ENCODE results near the gene MGAT3. TPM values are rescaled to one million over a fixed set of nuclear protein-coding genes. Genes with fewer than 3 reads are reported as not detected.
A peak's percentile ranks its signal among the peaks of the same experiment; 100 is the strongest.

MGAT3 gene
- total and polyA plus RNA-seq, 10 donors: 1.3 to 14.4 (median 9.1) TPM

DNA sequence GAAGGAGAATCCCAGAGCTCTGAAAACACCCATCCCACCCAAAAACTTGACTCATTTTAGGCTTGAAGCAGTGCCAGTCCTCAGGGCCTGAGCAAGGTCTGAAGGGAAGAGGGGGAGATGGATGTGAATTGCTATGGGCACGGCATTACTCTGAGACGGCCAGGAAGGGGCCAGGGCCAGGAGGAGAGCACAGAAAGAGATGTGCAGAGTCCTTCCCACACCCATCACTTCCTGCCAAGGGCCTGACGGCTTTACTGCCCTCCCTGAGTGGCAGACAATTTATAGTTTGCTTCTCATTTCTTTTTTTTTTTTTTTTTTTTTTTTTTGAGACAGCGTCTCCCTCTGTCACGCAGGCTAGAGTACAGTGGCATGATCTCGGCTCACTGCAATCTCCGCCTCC lies 34.7 kb upstream of the MGAT3 start:
- peak; percentile 47 for DNase-seq
- Histone ChIP-seq H3K4me1 (no peaks in the 10 kb centered on the region), H3K4me3 (no peak overlapping the region), H3K9me3 (no peaks in the 10 kb centered on the region), H3K36me3 (peaks cover 0 to 100% (median 86%) of the 10 kb centered on the region in 6 donors), H3K27ac (no peak overlapping the region), H3K27me3 (replicated peaks in 1 of 7) (no peaks in the 10 kb centered on the region)
- intact Hi-C loops (cut with DNase I; ENCODE audit: low total_unique reads): no loop called here
- TF ChIP-seq POLR2A (IDR thresholded peaks at IDR 0.05): no peak
- TF ChIP-seq, protein P1, sequence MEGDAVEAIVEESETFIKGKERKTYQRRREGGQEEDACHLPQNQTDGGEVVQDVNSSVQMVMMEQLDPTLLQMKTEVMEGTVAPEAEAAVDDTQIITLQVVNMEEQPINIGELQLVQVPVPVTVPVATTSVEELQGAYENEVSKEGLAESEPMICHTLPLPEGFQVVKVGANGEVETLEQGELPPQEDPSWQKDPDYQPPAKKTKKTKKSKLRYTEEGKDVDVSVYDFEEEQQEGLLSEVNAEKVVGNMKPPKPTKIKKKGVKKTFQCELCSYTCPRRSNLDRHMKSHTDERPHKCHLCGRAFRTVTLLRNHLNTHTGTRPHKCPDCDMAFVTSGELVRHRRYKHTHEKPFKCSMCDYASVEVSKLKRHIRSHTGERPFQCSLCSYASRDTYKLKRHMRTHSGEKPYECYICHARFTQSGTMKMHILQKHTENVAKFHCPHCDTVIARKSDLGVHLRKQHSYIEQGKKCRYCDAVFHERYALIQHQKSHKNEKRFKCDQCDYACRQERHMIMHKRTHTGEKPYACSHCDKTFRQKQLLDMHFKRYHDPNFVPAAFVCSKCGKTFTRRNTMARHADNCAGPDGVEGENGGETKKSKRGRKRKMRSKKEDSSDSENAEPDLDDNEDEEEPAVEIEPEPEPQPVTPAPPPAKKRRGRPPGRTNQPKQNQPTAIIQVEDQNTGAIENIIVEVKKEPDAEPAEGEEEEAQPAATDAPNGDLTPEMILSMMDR (IDR thresholded peaks at IDR 0.05 in 8 of 11, conservative IDR thresholded peaks at IDR 0.05 in 3 of 11): no peak
- no peak for TF ChIP-seq POLR2AphosphoS5 (IDR thresholded peaks at IDR 0.05)
- WGBS, 5 donors: 65 to 74% (median 67%) methylated on average over 7 of the region's 7 CpGs

DNA sequence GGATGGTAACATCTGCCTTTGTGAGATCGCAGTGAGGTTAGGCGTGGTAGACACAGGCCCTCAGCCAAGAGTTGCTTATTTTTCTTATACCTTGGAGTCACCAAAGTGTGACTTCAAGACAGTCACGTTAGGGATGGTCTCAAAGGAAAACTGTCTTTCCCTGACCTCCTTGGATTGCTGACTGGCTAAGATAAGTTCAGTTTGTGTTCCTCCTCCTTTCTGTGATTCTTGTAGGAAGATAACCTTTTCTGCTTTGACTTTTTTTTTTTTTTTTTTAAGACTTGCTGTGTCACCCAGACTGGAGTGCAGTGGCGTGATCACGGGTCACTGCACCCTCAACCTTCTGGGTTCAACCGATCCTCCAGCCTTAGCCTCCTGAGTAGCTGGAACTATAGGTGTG lies 34.1 kb upstream of the MGAT3 start:
- Histone ChIP-seq H3K27ac (no peak overlapping the region), H3K27me3 (replicated peaks in 1 of 7) (no peaks in the 10 kb centered on the region), H3K36me3 (peaks cover 0 to 100% (median 86%) of the 10 kb centered on the region in 6 donors), H3K4me1 (no peaks in the 10 kb centered on the region), H3K9me3 (no peaks in the 10 kb centered on the region), H3K4me3 (no peak overlapping the region)
- intact Hi-C loops (cut with DNase I; ENCODE audit: low total_unique reads): no loop called here
- 92 to 97% (median 95%) methylated on average over 6 of the region's 6 CpGs for WGBS, 5 donors
- TF ChIP-seq POLR2A (IDR thresholded peaks at IDR 0.05): no peak
- no peak for TF ChIP-seq POLR2AphosphoS5 (IDR thresholded peaks at IDR 0.05)
- TF ChIP-seq, protein P1 (IDR thresholded peaks at IDR 0.05 in 8 of 11, conservative IDR thresholded peaks at IDR 0.05 in 3 of 11): no peak
- DNase-seq: peak; percentile 19

DNA sequence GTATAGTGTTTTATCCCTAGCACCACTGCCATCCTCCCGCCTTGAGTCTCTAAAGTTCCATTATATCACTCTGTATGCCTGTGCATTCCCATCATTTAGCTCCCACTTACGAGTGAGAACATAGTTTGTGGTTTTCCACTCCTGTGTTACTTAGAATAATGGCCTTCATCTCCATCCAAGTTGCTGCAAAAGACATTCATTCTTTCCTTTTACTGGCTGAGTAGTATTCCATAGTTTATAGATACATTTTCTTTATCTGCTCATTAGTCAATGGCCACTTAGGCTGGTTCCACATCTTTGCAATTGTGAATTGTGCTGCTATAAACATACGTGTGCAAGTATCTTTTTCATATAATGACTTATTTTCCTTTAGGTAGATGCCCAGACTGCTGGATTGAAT lies 32.8 kb upstream of the MGAT3 start:
- Histone ChIP-seq H3K27ac (no peak overlapping the region), H3K9me3 (no peaks in the 10 kb centered on the region), H3K4me1 (peaks cover 0 to 6% (median 2%) of the 10 kb centered on the region in 6 donors), H3K36me3 (peaks cover 0 to 100% (median 86%) of the 10 kb centered on the region in 6 donors), H3K4me3 (no peak overlapping the region), H3K27me3 (replicated peaks in 1 of 7) (no peaks in the 10 kb centered on the region)
- TF ChIP-seq POLR2A (IDR thresholded peaks at IDR 0.05): no peak
- TF ChIP-seq, protein P1 (IDR thresholded peaks at IDR 0.05 in 8 of 11, conservative IDR thresholded peaks at IDR 0.05 in 3 of 11): no peak
- TF ChIP-seq POLR2AphosphoS5 (IDR thresholded peaks at IDR 0.05): no peak
- no peak for DNase-seq
- intact Hi-C loops (cut with DNase I; ENCODE audit: low total_unique reads): no loop called here
- 94 to 98% (median 97%) methylated on average over 3 of the region's 3 CpGs for WGBS, 5 donors

DNA sequence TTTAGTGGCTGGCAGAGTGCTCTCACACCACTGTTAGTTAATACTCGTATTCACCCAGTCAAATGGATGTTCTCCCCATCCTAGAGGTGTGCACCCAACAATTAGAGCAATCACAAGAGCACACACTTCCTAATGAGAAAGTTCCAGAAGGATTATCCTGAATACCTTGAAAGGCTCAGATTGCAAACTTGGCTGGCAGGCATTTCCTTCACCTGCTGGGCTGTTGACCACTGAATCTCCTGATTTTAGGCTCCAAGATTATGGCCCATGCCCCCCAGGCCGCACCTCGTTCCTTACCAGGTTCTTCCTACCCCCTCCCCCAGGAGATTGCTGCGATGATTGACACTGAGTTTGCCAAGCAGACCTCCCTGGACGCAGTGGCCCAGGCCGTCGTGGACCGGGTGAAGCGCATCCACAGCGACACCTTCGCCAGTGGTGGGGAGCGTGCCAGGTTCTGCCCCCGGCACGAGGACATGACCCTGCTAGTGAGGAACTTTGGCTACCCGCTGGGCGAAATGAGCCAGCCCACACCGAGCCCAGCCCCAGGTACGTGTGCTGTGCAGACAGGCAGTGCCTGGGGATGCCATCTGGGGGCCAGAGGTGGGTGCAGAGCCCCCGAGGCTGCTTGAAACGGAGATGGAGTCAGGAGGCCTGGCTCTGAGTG lies 30.3 kb upstream of the MGAT3 start:
- peaks cover 0 to 100% (median 80%) of the 10 kb centered on the region in 6 donors for H3K36me3 ChIP-seq
- DNase-seq: peak; percentile 63
- H3K27me3 ChIP-seq (replicated peaks in 1 of 7): no peaks in the 10 kb centered on the region
- TF ChIP-seq POLR2AphosphoS5 (IDR thresholded peaks at IDR 0.05) (peak in 1 of 3 donors; percentile 55), POLR2A (IDR thresholded peaks at IDR 0.05) (no peak)
- no peaks in the 10 kb centered on the region for H3K9me3 ChIP-seq
- intact Hi-C loops (cut with DNase I; ENCODE audit: low total_unique reads): no loop called here
- peaks cover 0 to 32% (median 16%) of the 10 kb centered on the region in 6 donors for H3K4me1 ChIP-seq
- H3K27ac ChIP-seq: no peak overlapping the region
- no peak overlapping the region for H3K4me3 ChIP-seq
- 95 to 99% (median 97%) methylated on average over 11 to 20 of the region's 20 CpGs for WGBS, 5 donors

All from spleen (tissue), 11 donors.